GM23338 (cell line): Measurements from ENCODE around the gene ADGRB3. TPM values are rescaled to one million over a fixed set of nuclear protein-coding genes. Genes with fewer than 3 reads are reported as not detected.

Experiments
- ATAC-seq: fragments of 200-7000 bp; cut with Tn5 transposase; 3 replicates; pipeline ENCODE4 v1.9.1; 2020
- DNase-seq: peaks from one replicate; pipeline ENCODE4 v3.0.0-alpha.2; 2015; ENCODE audit warnings: low spot score
- H2AFZ ChIP-seq: fragments of 200-600 bp; sonication (generic); 2 replicates; pipeline ENCODE4 v1.8.0; 2016; ENCODE audit warnings: antibody characterized with exemption, mild to moderate bottlenecking, moderate library complexity
- H3F3A ChIP-seq: fragments of 200-600 bp; sonication (generic); replicated peaks from 2 replicates; pipeline ENCODE4 v1.8.0; 2017; ENCODE audit warnings: antibody characterized with exemption, mixed run types, low read depth
- H3K27ac ChIP-seq: fragments of 200-600 bp; sonication (generic); 2 replicates; pipeline ENCODE4 v1.6.1; 2016; ENCODE audit warnings: low read depth
- H3K27me3 ChIP-seq: fragments of 200-600 bp; sonication (generic); 2 replicates; pipeline ENCODE4 v1.8.0; 2016; ENCODE audit warnings: mild to moderate bottlenecking, mixed run types, moderate library complexity; ENCODE audit not compliant: insufficient read depth
- H3K36me3 ChIP-seq: fragments of 200-600 bp; sonication (generic); 2 replicates; pipeline ENCODE4 v1.8.0; 2016; ENCODE audit warnings: mild to moderate bottlenecking; ENCODE audit not compliant: insufficient read depth
- H3K4me1 ChIP-seq: fragments of 200-600 bp; sonication (generic); 2 replicates; pipeline ENCODE4 v1.8.0; 2016; ENCODE audit warnings: mild to moderate bottlenecking, moderate library complexity; ENCODE audit not compliant: insufficient read depth
- H3K4me2 ChIP-seq: fragments of 200-600 bp; sonication (generic); 2 replicates; pipeline ENCODE4 v1.7.1; 2017; ENCODE audit warnings: mixed run types
- H3K4me3 ChIP-seq: fragments of 200-600 bp; sonication (generic); 2 replicates; pipeline ENCODE4 v1.6.1; 2016; ENCODE audit warnings: mixed run types
- H3K79me2 ChIP-seq: fragments of 200-600 bp; sonication (generic); replicated peaks from 2 replicates; pipeline ENCODE4 v1.8.0; 2017; ENCODE audit warnings: mild to moderate bottlenecking; ENCODE audit not compliant: insufficient read depth
- H3K9me2 ChIP-seq: fragments of 200-600 bp; sonication (generic); 2 replicates; pipeline ENCODE4 v1.8.0; 2017; ENCODE audit not compliant: insufficient read depth
- H4K20me1 ChIP-seq: fragments of 200-600 bp; sonication (generic); replicated peaks from 2 replicates; pipeline ENCODE4 v1.8.0; 2017; ENCODE audit warnings: mild to moderate bottlenecking; ENCODE audit not compliant: insufficient read depth
- H3K27ac Mint-ChIP-seq: 2 replicates; pipeline ENCODE4 v1.8.0; 2020; ENCODE audit warnings: inconsistent platforms, mild to moderate bottlenecking, moderate library complexity, mixed read lengths
- H3K27me3 Mint-ChIP-seq: 3 replicates; pipeline ENCODE4 v1.8.0; 2022; ENCODE audit warnings: low read depth, mild to moderate bottlenecking, moderate library complexity, mixed read lengths, inconsistent platforms; ENCODE audit not compliant: insufficient read depth, poor library complexity
- H3K36me3 Mint-ChIP-seq: 3 replicates; pipeline ENCODE4 v1.8.0; 2021; ENCODE audit warnings: low read depth, mild to moderate bottlenecking, inconsistent platforms, moderate library complexity, mixed read lengths
- H3K4me1 Mint-ChIP-seq: 3 replicates; pipeline ENCODE4 v1.8.0; 2020; ENCODE audit warnings: mild to moderate bottlenecking, inconsistent platforms, mixed read lengths
- H3K4me3 Mint-ChIP-seq: 3 replicates; pipeline ENCODE4 v1.8.0; 2021; ENCODE audit warnings: moderate library complexity, mild to moderate bottlenecking, inconsistent platforms, mixed read lengths
- H3K9me3 Mint-ChIP-seq: 3 replicates; pipeline ENCODE4 v1.8.0; 2020; ENCODE audit warnings: moderate library complexity, mild to moderate bottlenecking, inconsistent platforms, mixed read lengths
- CREB1 ChIP-seq: fragments of 250-450 bp; sonication (Bioruptor Pico); IDR thresholded peaks from 2 replicates; pipeline ENCODE4 v1.5.0; 2020; ENCODE audit warnings: low read depth, mild to moderate bottlenecking, moderate library complexity
- CTCF ChIP-seq, 2 experiments: fragments of 200-600 bp in 1 of 2; sonication (generic) in 1 of 2; conservative IDR thresholded peaks; 2 replicates each; pipeline versions ENCODE4 v1.5.1 to v1.6.1; 2016 to 2017; ENCODE audit warnings: antibody characterized with exemption in 2 of 2, low read depth in 2 of 2, mild to moderate bottlenecking in 2 of 2, moderate library complexity in 1 of 2
- ETS1 ChIP-seq: IDR thresholded peaks from 2 replicates; pipeline ENCODE4 v1.6.1; 2016; ENCODE audit warnings: antibody characterized with exemption
- EZH2 ChIP-seq: fragments of 200-600 bp; sonication (generic); IDR thresholded peaks from one replicate; pipeline ENCODE4 v1.8.0; 2017; ENCODE audit warnings: antibody characterized with exemption, mild to moderate bottlenecking, low read depth; ENCODE audit not compliant: unreplicated experiment
- EZH2phosphoT487 ChIP-seq: fragments of 200-600 bp; sonication (generic); IDR thresholded peaks from one replicate; pipeline ENCODE4 v1.8.1; 2018; ENCODE audit warnings: antibody characterized with exemption; ENCODE audit not compliant: unreplicated experiment
- JUNB ChIP-seq: IDR thresholded peaks from one replicate; pipeline ENCODE4 v1.6.1; 2016; ENCODE audit warnings: antibody characterized with exemption; ENCODE audit not compliant: unreplicated experiment
- NANOG ChIP-seq: IDR thresholded peaks from 2 replicates; pipeline ENCODE4 v1.6.1; 2016; ENCODE audit warnings: antibody characterized with exemption, borderline replicate concordance
- POLR2AphosphoS5 ChIP-seq: IDR thresholded peaks from 2 replicates; pipeline ENCODE4 v1.6.1; 2016; ENCODE audit warnings: antibody characterized with exemption, low read depth
- REST ChIP-seq: IDR thresholded peaks from one replicate; pipeline ENCODE4 v1.6.1; 2018; ENCODE audit warnings: antibody characterized with exemption; ENCODE audit not compliant: unreplicated experiment
- STAT1 ChIP-seq: IDR thresholded peaks from one replicate; pipeline ENCODE4 v1.6.1; 2016; ENCODE audit warnings: antibody characterized with exemption; ENCODE audit not compliant: unreplicated experiment
- ZNF114 ChIP-seq: fragments of 250-450 bp; sonication (Bioruptor Pico); IDR thresholded peaks from 2 replicates; pipeline ENCODE4 v1.5.0; 2020; ENCODE audit warnings: mild to moderate bottlenecking, moderate library complexity
- ZNF331 ChIP-seq: fragments of 250-450 bp; sonication (Bioruptor Pico); IDR thresholded peaks from 2 replicates; pipeline ENCODE4 v1.5.0; 2020; ENCODE audit warnings: low read depth, mild to moderate bottlenecking, moderate library complexity
- polyA plus RNA-seq: library from polyadenylated mRNA; unstranded; fragments of >200 nt; fragmentation: Nextera tagmentation; extraction: Ambion mirVana; gene quantifications from 2 replicates; pipeline ENCODE4 v1.2.1, GENCODE V29; 2016
- total RNA-seq: library from RNA; depleted of rRNA; stranded (reverse); fragments of >200 nt; shearing (Covaris generic); gene quantifications from 2 replicates; pipeline ENCODE4 v1.2.3, GENCODE V29; 2014
- TF ChIP-seq, protein P1 (sequence below): fragments of 250-450 bp; sonication (Bioruptor Pico); IDR thresholded peaks from 2 replicates; pipeline ENCODE4 v1.5.0; 2020; ENCODE audit warnings: mild to moderate bottlenecking, moderate library complexity

Gene ADGRB3
- total and polyA plus RNA-seq, 2 experiments from 2014 or later, result 0.92 to 4.0 TPM

GRCh38 chr6:68724060-68724459, 89.0 kb downstream of the ADGRB3 start:
- no peaks in the 10 kb centered on the region for H3F3A ChIP-seq
- no peaks in the 10 kb centered on the region for H3K27me3 ChIP-seq
- no peak overlapping the region for H3K4me3 Mint-ChIP-seq
- no peaks in the 10 kb centered on the region for H3K79me2 ChIP-seq
- ATAC-seq, result no peak
- no peaks in the 10 kb centered on the region for H3K36me3 ChIP-seq
- no peak for DNase-seq
- no peak overlapping the region for H2AFZ ChIP-seq
- no peaks in the 10 kb centered on the region for H3K4me1 Mint-ChIP-seq
- H3K9me3 Mint-ChIP-seq, result no peaks in the 10 kb centered on the region
- H3K36me3 Mint-ChIP-seq, result no peaks in the 10 kb centered on the region
- H3K27me3 Mint-ChIP-seq, result no peaks in the 10 kb centered on the region
- no peak overlapping the region for H3K4me2 ChIP-seq
- TF ChIP-seq EZH2phosphoT487, result no peak
- TF ChIP-seq, protein P1, sequence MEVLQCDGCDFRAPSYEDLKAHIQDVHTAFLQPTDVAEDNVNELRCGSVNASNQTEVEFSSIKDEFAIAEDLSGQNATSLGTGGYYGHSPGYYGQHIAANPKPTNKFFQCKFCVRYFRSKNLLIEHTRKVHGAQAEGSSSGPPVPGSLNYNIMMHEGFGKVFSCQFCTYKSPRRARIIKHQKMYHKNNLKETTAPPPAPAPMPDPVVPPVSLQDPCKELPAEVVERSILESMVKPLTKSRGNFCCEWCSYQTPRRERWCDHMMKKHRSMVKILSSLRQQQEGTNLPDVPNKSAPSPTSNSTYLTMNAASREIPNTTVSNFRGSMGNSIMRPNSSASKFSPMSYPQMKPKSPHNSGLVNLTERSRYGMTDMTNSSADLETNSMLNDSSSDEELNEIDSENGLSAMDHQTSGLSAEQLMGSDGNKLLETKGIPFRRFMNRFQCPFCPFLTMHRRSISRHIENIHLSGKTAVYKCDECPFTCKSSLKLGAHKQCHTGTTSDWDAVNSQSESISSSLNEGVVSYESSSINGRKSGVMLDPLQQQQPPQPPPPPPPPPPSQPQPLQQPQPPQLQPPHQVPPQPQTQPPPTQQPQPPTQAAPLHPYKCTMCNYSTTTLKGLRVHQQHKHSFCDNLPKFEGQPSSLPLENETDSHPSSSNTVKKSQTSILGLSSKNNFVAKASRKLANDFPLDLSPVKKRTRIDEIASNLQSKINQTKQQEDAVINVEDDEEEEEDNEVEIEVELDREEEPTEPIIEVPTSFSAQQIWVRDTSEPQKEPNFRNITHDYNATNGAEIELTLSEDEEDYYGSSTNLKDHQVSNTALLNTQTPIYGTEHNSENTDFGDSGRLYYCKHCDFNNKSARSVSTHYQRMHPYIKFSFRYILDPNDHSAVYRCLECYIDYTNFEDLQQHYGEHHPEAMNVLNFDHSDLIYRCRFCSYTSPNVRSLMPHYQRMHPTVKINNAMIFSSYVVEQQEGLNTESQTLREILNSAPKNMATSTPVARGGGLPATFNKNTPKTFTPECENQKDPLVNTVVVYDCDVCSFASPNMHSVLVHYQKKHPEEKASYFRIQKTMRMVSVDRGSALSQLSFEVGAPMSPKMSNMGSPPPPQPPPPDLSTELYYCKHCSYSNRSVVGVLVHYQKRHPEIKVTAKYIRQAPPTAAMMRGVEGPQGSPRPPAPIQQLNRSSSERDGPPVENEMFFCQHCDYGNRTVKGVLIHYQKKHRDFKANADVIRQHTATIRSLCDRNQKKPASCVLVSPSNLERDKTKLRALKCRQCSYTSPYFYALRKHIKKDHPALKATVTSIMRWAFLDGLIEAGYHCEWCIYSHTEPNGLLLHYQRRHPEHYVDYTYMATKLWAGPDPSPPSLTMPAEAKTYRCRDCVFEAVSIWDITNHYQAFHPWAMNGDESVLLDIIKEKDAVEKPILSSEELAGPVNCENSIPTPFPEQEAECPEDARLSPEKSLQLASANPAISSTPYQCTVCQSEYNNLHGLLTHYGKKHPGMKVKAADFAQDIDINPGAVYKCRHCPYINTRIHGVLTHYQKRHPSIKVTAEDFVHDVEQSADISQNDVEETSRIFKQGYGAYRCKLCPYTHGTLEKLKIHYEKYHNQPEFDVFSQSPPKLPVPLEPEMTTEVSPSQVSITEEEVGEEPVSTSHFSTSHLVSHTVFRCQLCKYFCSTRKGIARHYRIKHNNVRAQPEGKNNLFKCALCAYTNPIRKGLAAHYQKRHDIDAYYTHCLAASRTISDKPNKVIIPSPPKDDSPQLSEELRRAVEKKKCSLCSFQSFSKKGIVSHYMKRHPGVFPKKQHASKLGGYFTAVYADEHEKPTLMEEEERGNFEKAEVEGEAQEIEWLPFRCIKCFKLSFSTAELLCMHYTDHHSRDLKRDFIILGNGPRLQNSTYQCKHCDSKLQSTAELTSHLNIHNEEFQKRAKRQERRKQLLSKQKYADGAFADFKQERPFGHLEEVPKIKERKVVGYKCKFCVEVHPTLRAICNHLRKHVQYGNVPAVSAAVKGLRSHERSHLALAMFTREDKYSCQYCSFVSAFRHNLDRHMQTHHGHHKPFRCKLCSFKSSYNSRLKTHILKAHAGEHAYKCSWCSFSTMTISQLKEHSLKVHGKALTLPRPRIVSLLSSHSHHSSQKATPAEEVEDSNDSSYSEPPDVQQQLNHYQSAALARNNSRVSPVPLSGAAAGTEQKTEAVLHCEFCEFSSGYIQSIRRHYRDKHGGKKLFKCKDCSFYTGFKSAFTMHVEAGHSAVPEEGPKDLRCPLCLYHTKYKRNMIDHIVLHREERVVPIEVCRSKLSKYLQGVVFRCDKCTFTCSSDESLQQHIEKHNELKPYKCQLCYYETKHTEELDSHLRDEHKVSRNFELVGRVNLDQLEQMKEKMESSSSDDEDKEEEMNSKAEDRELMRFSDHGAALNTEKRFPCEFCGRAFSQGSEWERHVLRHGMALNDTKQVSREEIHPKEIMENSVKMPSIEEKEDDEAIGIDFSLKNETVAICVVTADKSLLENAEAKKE (CRISPR knock-in tag), result no peak
- TF ChIP-seq ZNF331 (CRISPR knock-in tag), result no peak
- no peak for TF ChIP-seq ETS1
- TF ChIP-seq CREB1 (CRISPR knock-in tag), result no peak
- TF ChIP-seq EZH2, result no peak
- TF ChIP-seq STAT1, result no peak
- no peak for TF ChIP-seq REST
- TF ChIP-seq JUNB, result no peak
- TF ChIP-seq CTCF (conservative IDR thresholded peaks at IDR 0.05; ENCODE audit: low read depth in 2 of 2), result no peak
- no peak for TF ChIP-seq NANOG
- no peak for TF ChIP-seq POLR2AphosphoS5
- no peak for TF ChIP-seq ZNF114 (CRISPR knock-in tag)
- H3K27ac Mint-ChIP-seq, result no peak overlapping the region
- no peaks in the 10 kb centered on the region for H4K20me1 ChIP-seq
- H3K4me3 ChIP-seq, result no peak overlapping the region
- H3K27ac ChIP-seq, result no peak overlapping the region
- H3K4me1 ChIP-seq, result no peaks in the 10 kb centered on the region
- H3K9me2 ChIP-seq, result no peaks in the 10 kb centered on the region
